ENCODE measurements around the gene SCD. TPM values are rescaled to one million over a fixed set of nuclear protein-coding genes. Genes with fewer than 3 reads are reported as not detected.

SCD gene
- polyA plus RNA-seq, 12 donors = 12.6 to 35.8 (median 21.7) TPM; not detected in 1

DNA sequence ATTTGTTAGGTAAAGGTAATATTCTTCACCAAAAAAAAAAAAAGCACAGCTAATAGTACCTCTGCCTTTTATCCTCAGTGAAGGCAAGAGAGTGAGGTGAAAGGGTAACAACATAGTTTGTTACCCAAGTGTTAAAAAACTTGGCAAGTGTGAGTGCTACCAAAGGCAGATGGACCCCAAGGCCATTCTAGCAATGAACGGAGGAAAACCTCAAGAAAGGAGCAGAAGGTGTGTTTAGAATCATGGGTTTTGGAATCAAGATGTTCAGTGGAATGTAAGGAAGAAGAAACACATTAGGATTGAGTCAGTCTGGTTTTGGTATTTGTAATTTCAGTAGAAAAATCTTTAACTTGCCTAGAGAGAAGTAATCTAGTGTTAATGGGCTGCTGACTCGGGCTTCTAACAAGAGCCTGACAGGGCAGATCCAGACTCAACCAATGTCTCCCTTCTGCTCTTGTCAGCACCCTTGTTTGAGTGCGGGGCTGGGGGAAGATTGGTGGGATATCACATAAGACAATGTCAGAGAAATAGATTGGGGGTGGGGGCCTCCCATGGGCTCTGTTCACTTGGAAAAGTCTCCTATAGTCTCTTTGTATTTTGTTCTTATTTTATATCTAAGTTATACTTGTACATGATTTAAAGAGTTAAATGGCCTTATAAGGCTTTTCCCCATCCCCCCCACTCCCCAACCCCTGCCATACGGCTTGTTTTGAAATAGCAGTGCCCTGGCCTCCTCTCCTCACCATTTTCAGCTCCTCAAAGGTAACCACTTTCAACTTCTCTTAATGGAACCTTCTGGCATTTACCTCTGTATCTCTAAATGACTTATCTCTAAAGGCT lies 44.4 kb downstream of the SCD start:
- DNase-seq = no peak

GRCh38 chr10:100392686-100393003 lies 45.6 kb downstream of the SCD start:
- DNase-seq = no peak

DNA sequence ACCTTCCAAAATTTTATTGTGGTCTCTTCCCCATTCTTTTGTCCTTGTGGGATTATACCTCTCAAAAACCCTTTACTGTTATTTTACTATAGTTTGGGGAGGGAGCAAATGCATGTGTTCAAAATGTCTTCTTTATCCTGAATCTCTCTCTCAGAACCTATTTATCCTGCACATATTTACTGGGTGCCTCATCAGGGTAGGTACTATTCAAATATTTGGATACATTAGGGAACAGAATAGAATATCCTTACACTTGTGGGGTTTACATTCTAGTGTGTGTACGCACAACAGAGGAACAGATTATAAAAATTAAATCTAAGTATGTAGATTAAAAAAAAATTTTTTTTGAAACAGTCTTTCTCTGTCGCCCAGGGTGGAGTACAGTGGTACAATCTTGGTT lies 48.6 kb downstream of the SCD start:
- no peak for DNase-seq

DNA sequence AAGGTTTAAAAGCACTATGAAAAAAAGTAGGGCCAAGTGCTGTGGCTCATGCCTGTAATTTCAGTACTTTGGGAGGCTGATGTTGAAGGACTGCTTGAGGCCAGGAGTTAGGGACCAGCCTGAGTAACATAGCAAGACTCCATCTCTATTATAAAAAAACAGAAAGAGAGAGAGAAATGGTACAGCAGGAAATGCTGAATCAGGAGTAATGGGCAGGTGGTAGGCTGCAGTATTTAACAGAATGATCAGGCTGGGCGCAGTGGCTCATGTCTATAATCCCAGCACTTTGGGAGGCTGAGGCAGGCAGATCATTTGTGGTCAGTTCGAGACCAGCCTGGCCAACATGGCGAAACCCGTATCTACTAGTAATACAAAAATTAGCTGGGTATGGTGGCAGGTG lies 49.6 kb downstream of the SCD start:
- no peak for DNase-seq

- no peak for DNase-seq
These were observed 54.7 kb downstream of the SCD start for GRCh38 chr10:100401631-100402328.

DNA sequence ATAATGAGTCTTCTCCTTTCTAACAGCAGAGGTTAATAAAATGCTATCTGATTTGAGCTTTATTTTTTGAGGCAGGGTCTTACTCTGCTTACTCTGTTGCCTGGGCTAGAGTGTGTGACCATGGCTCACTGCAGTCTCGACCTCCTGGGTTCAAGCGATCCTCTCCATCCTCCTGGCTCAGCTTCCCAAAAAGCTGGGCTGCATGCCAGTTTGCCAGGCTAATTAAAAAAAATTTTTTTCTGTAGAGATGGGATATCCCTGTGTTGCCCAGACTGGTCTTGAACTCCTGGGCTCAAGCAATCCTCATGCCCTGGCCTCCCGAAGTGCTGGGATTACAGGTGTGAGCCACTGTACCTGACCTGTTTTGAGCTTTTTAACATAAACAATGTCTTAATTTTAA lies 56.7 kb downstream of the SCD start:
- DNase-seq = no peak

DNA sequence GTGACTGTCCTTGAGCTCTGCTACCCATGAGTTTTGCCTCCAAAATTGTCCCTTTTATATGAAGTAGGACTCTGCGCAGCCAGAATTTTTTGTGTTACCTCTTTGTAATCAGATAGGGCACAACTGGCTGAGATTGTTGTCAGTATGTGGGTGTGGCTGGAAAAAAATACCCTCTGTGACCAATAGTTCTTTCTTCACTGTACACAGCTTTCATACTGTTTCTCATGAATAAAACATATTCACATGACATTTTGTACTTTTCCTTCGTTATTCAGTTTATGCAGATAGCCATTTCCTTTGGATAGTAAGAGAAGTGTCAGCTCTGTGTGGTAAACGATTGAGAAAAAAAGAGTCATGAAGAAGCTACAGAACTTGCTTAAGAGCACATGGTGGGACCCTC lies 66.1 kb downstream of the SCD start:
- no peak for DNase-seq

Other genes with a start within 250 kb of the SCD start
- 10 to 100 TPM in 11 of 12 donors, not detected in 1; 32.2 to 49.7 (median 38.7) TPM for gene ERLIN1, start 161.2 kb upstream of the SCD start, polyA plus RNA-seq (ENCODE audit: insufficient read length in 12 of 12)
- 10 to 100 TPM in 11 of 12 donors, not detected in 1; 10.8 to 20.3 (median 16.3) TPM for gene CHUK, start 117.6 kb upstream of the SCD start, polyA plus RNA-seq (ENCODE audit: insufficient read length in 12 of 12)
- 10 to 100 TPM in 11 of 12 donors, not detected in 1; 18.9 to 31.3 (median 21.0) TPM for gene CWF19L1, start 79.6 kb upstream of the SCD start, polyA plus RNA-seq (ENCODE audit: insufficient read length in 12 of 12)
- 10 to 100 TPM in 11 of 12 donors, not detected in 1; 22.5 to 34.9 (median 28.4) TPM for gene BLOC1S2, start 60.6 kb upstream of the SCD start, polyA plus RNA-seq (ENCODE audit: insufficient read length in 12 of 12)
- gene PKD2L1, start 17.0 kb upstream of the SCD start, polyA plus RNA-seq (ENCODE audit: insufficient read length in 12 of 12) = under 1 TPM in 6 of 12 donors, not detected in 6; 0.05 to 0.39 (median 0.18) TPM
- under 1 TPM in 4 of 12 donors, not detected in 8; 0.09 to 0.15 (median 0.12) TPM for gene WNT8B, start 115.8 kb downstream of the SCD start, polyA plus RNA-seq (ENCODE audit: insufficient read length in 12 of 12)
- gene SEC31B, start 172.6 kb downstream of the SCD start, polyA plus RNA-seq (ENCODE audit: insufficient read length in 12 of 12) = 10 to 100 TPM in 6 of 12 donors, 1 to 10 TPM in 5, not detected in 1; 4.9 to 30.1 (median 11.3) TPM
- gene NDUFB8, start 182.6 kb downstream of the SCD start, polyA plus RNA-seq (ENCODE audit: insufficient read length in 12 of 12) = 100 to 1,000 TPM in 7 of 12 donors, 10 to 100 TPM in 4, not detected in 1; 93.3 to 124 (median 102) TPM
- 10 to 100 TPM in 11 of 12 donors, not detected in 1; 27.1 to 46.3 (median 40.6) TPM for gene HIF1AN, start 188.7 kb downstream of the SCD start, polyA plus RNA-seq (ENCODE audit: insufficient read length in 12 of 12)